Endothelial cell of umbilical vein (primary cell): ENCODE results near the gene SLC7A6OS. TPM values are rescaled to one million over a fixed set of nuclear protein-coding genes. Genes with fewer than 3 reads are reported as not detected.

ENCODE experiments used
- BruUV-seq: library from RNA; stranded (reverse); fragments of 400-500 nt; replicated peaks from 2 replicates; lab custom pipeline; 2021; lab: Mats Ljungman, UMichigan
- CTCF ChIA-PET: fragments of 300-600, 350-600 bp; sonication (Branson Sonifier 250); formaldehyde crosslinking; loops from one replicate; lab custom pipeline; 2021; ENCODE audit warnings: antibody characterized with exemption, inconsistent platforms; lab: Charles Lee
- POLR2A ChIA-PET: fragments of 300-600, 350-600 bp; sonication (Branson Sonifier 250); formaldehyde crosslinking; loops from one replicate; lab custom pipeline; 2021; ENCODE audit warnings: antibody characterized with exemption, inconsistent platforms; lab: Charles Lee
- DNase-seq: peaks from one replicate; pipeline ENCODE4 v3.0.0-alpha.2; 2011; ENCODE audit warnings: low read depth, low spot score
- FAIRE-seq: peaks from 2 replicates; lab custom pipeline; 2011; peaks lifted over from hg19 to GRCh38; lab: Jason Lieb, UNC
- H2AFZ ChIP-seq: 2 replicates; pipeline ENCODE4 v1.6.0; 2012; ENCODE audit warnings: low read depth, low read length, control low read depth, inconsistent platforms
- H3K27ac ChIP-seq: 2 replicates; pipeline ENCODE4 v1.5.1; 2011; ENCODE audit warnings: low read depth, mild to moderate bottlenecking, control low read depth, low read length, moderate library complexity; ENCODE audit not compliant: insufficient read depth
- H3K27me3 ChIP-seq, 2 experiments: 2 replicates each; pipeline versions ENCODE4 v1.6.0 to v1.6.1; 2011; ENCODE audit warnings: low read length in 2 of 2, mixed read lengths in 1 of 2; ENCODE audit not compliant: control insufficient read depth in 2 of 2, insufficient read depth in 2 of 2
- H3K36me3 ChIP-seq, 2 experiments: 2 replicates in 1 of 2; 3 replicates in 1 of 2; pipeline ENCODE4 v1.5.1; 2011; ENCODE audit warnings: low read length in 2 of 2, mild to moderate bottlenecking in 1 of 2, moderate library complexity in 1 of 2; ENCODE audit not compliant: control insufficient read depth in 2 of 2, insufficient read depth in 2 of 2; ENCODE audit errors: extremely low read depth in 1 of 2
- H3K4me1 ChIP-seq: 3 replicates; pipeline ENCODE4 v1.5.1; 2011; ENCODE audit warnings: mild to moderate bottlenecking, low read length; ENCODE audit not compliant: control insufficient read depth, insufficient read depth; ENCODE audit errors: extremely low read depth
- H3K4me2 ChIP-seq: 2 replicates; pipeline ENCODE4 v1.6.1; 2011; ENCODE audit warnings: low read length, control low read depth, mixed read lengths; ENCODE audit not compliant: insufficient read depth
- H3K4me3 ChIP-seq, 3 experiments: fragments of 200-600 bp in 1 of 3; sonication (generic), shearing (Covaris generic) in 1 of 3; replicated peaks in 1 of 3; 2 replicates each; pipeline ENCODE4 v1.5.1; 2011 to 2016; ENCODE audit warnings: control low read depth in 3 of 3, low read length in 3 of 3, mild to moderate bottlenecking in 2 of 3, inconsistent platforms in 1 of 3, low read depth in 1 of 3, moderate library complexity in 1 of 3; ENCODE audit not compliant: insufficient read depth in 1 of 3
- H3K79me2 ChIP-seq: 2 replicates; pipeline ENCODE4 v1.6.0; 2012; ENCODE audit warnings: low read length, inconsistent platforms; ENCODE audit not compliant: control insufficient read depth, insufficient read depth
- H3K9ac ChIP-seq: replicated peaks from 2 replicates; pipeline ENCODE3; 2011; ENCODE audit warnings: low read length, control low read depth; ENCODE audit not compliant: insufficient read depth; ENCODE audit errors: extremely low read depth
- H3K9me1 ChIP-seq: replicated peaks from 3 replicates; pipeline ENCODE4 v1.6.0; 2011; ENCODE audit warnings: mild to moderate bottlenecking, low read length; ENCODE audit not compliant: control insufficient read depth, insufficient read depth; ENCODE audit errors: extremely low read depth
- H3K9me3 ChIP-seq: replicated peaks from 2 replicates; pipeline ENCODE4 v1.5.1; 2012; ENCODE audit warnings: low read length, inconsistent platforms; ENCODE audit not compliant: control insufficient read depth, insufficient read depth
- H4K20me1 ChIP-seq: replicated peaks from 2 replicates; pipeline ENCODE3; 2011; ENCODE audit warnings: mild to moderate bottlenecking, low read length; ENCODE audit not compliant: control insufficient read depth, insufficient read depth; ENCODE audit errors: extremely low read depth
- CTCF ChIP-seq, 2 donors: IDR thresholded peaks; 1 replicate in 1 of 2; 2 replicates in 1 of 2; pipeline ENCODE4 v1.5.1; 2011; ENCODE audit warnings: low read length in 2 of 2, mild to moderate bottlenecking in 2 of 2, moderate library complexity in 2 of 2, control low read depth in 1 of 2, inconsistent platforms in 1 of 2, low read depth in 1 of 2; ENCODE audit not compliant: insufficient read depth in 1 of 2; ENCODE audit errors: extremely low read depth in 1 of 2
- EZH2 ChIP-seq: IDR thresholded peaks from 2 replicates; pipeline ENCODE4 v1.6.1; 2012; ENCODE audit warnings: borderline replicate concordance, low read depth, mild to moderate bottlenecking, moderate library complexity, low read length, inconsistent platforms; ENCODE audit not compliant: severe bottlenecking
- FOS ChIP-seq: IDR thresholded peaks from 2 replicates; pipeline ENCODE4 v1.6.1; 2011; ENCODE audit warnings: mild to moderate bottlenecking, low read length, moderate library complexity, borderline replicate concordance; ENCODE audit not compliant: insufficient read depth
- GATA2 ChIP-seq: IDR thresholded peaks from 2 replicates; pipeline ENCODE4 v1.7.0; 2011; ENCODE audit warnings: low read depth, mild to moderate bottlenecking, moderate library complexity, mixed read lengths, low read length; ENCODE audit not compliant: insufficient read length, insufficient read depth
- JUN ChIP-seq: IDR thresholded peaks from 2 replicates; pipeline ENCODE4 v1.6.1; 2011; ENCODE audit warnings: borderline replicate concordance, low read depth; ENCODE audit not compliant: insufficient read length, insufficient read depth
- MYC ChIP-seq: IDR thresholded peaks from one replicate; pipeline ENCODE4 v1.6.1; 2011; ENCODE audit warnings: mild to moderate bottlenecking, low read depth, low read length
- POLR2A ChIP-seq: IDR thresholded peaks from 2 replicates; pipeline ENCODE4 v1.6.1; 2012; ENCODE audit warnings: low read depth, mild to moderate bottlenecking, control low read depth, low read length
- POLR2AphosphoS5 ChIP-seq: IDR thresholded peaks from 2 replicates; pipeline ENCODE4 v1.6.1; 2012; ENCODE audit warnings: low read depth, mild to moderate bottlenecking, control low read depth, low read length, moderate library complexity; ENCODE audit not compliant: insufficient read depth
- dilution Hi-C: fragments of 300-500 bp; cut with MboI; formaldehyde crosslinking; loops from one replicate; pipeline ENCODE4 v1.15.0; 2019; ENCODE audit warnings: low sequenced_read_pairs; ENCODE audit not compliant: extremely low pct_ligation_motif_present
- intact Hi-C: fragments of 100-400 bp; cut with micrococcal nuclease; formaldehyde crosslinking; loops from one replicate; pipeline ENCODE4 v1.10.0; 2022
- polyA plus RNA-seq, 4 experiments: library from polyadenylated mRNA; depleted of rRNA in 3 of 4; stranded (reverse) in 3 of 4; unstranded in 1 of 4; fragments of >200 nt; gene quantifications; 2 replicates each; pipeline versions ENCODE4 v1.2.1 to v1.2.3, GENCODE V29; 2011 to 2012; ENCODE audit warnings: missing spikeins in 1 of 4
- total RNA-seq: library from RNA; stranded (reverse); gene quantifications from 2 replicates; pipeline ENCODE4 v1.2.3, GENCODE V29; 2021
- TF ChIP-seq, protein P1 (sequence below): IDR thresholded peaks from 2 replicates; pipeline ENCODE4 v1.6.1; 2011; ENCODE audit not compliant: insufficient read depth, insufficient read length

Gene SLC7A6OS
- total and polyA plus RNA-seq, 2 donors (not counting 3 experiments of a cell fraction or from before 2014, with no cell fraction given): 8.3 to 22.9 TPM

DNA sequence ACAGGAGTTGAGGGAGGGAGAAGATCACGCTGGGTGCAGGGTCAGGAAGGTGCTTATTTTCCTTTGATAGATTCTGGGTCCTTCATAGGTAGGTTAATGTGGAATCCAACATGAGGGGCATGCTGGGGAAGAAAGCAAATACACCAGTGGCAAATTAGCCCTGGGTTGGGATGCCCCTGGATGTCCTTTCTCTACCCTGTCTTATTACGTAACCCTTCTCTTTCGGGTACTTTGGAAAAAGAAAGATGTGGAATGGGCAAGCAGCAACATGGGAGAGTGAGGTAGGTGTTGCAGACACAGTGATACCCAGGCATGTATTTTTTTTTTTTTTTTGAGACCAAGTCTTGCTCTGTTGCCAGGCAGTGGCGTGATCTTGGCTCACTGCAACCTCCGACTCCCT lies 37.3 kb downstream of the SLC7A6OS start:
- H3K9me3 ChIP-seq: no peaks in the 10 kb centered on the region
- DNase-seq (no peak), FAIRE-seq (no peak)
- no peak overlapping the region for H3K27ac ChIP-seq
- ChIA-PET POLR2A (no interaction called here), CTCF (interaction anchor here (1.3 to 4.0 kb wide), 2 partner anchors 11 to 14 kb away, joined by 5 to 27 read pairs; partner anchors contain the start of gene SLC7A6)
- TF ChIP-seq FOS (no peak), MYC (no peak), GATA2 (no peak), JUN (no peak), EZH2 (no peak), POLR2AphosphoS5 (no peak), CTCF (IDR thresholded peaks at IDR 0.05; ENCODE audit: extremely low read depth in 1 of 2, insufficient read depth in 1 of 2, low read depth in 1 of 2, low read length in 2 of 2) (no peak), POLR2A (no peak)
- TF ChIP-seq, protein P1, sequence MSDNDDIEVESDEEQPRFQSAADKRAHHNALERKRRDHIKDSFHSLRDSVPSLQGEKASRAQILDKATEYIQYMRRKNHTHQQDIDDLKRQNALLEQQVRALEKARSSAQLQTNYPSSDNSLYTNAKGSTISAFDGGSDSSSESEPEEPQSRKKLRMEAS: no peak
- no peaks in the 10 kb centered on the region for H4K20me1 ChIP-seq
- H2AFZ ChIP-seq: no peak overlapping the region
- no peak overlapping the region for H3K9ac ChIP-seq
- dilution Hi-C loops: no loop called here
- H3K4me3 ChIP-seq: no peak overlapping the region
- no peak overlapping the region for H3K4me2 ChIP-seq
- H3K9me1 ChIP-seq: no peaks in the 10 kb centered on the region
- H3K36me3 ChIP-seq: peaks cover 0 to 26% of the 10 kb centered on the region in 2 experiments
- peaks cover 71% of the 10 kb centered on the region for H3K79me2 ChIP-seq
- intact Hi-C loops: no loop called here
- H3K4me1 ChIP-seq: no peaks in the 10 kb centered on the region
- no TSS peak for BruUV-seq
- no peaks in the 10 kb centered on the region for H3K27me3 ChIP-seq
